Esophagus muscularis mucosa (tissue), 4 donors: ENCODE results near the gene ASCL1. TPM values are rescaled to one million over a fixed set of nuclear protein-coding genes. Genes with fewer than 3 reads are reported as not detected.

Source experiments
- DNase-seq: peaks from one replicate; pipeline ENCODE4 v3.0.0-alpha.2; 2017; ENCODE audit errors: extremely low spot score
- H3K27ac ChIP-seq, 4 donors: fragments of 200-600 bp; sonication (generic); replicated peaks in 1 of 4; 1 replicate in 3 of 4; 2 replicates in 1 of 4; pipeline ENCODE4 v1.5.1; 2016 to 2019; ENCODE audit warnings: mild to moderate bottlenecking in 1 of 4
- H3K27me3 ChIP-seq, 4 donors: fragments of 200-600 bp; sonication (generic); one replicate each; pipeline versions ENCODE4 v1.5.1 to v1.6.0; 2016 to 2019
- H3K36me3 ChIP-seq, 4 donors: fragments of 200-600 bp; sonication (generic); one replicate each; pipeline ENCODE4 v1.5.1; 2016 to 2019
- H3K4me1 ChIP-seq, 4 donors: fragments of 200-600 bp; sonication (generic); one replicate each; pipeline ENCODE4 v1.5.1; 2016 to 2019
- H3K4me3 ChIP-seq, 4 donors: fragments of 200-600 bp; sonication (generic); 1 replicate in 2 of 4; 2 replicates in 2 of 4; pipeline ENCODE4 v1.5.1; 2016 to 2019; ENCODE audit warnings: mild to moderate bottlenecking in 4 of 4, moderate library complexity in 1 of 4
- H3K9me3 ChIP-seq, 4 donors: fragments of 200-600 bp; sonication (generic); 1 replicate in 3 of 4; 2 replicates in 1 of 4; pipeline ENCODE4 v1.5.1; 2016 to 2019
- EP300 ChIP-seq: sonication (generic); formaldehyde crosslinking; IDR thresholded peaks from one replicate; pipeline ENCODE4 v1.6.1; 2017; ENCODE audit warnings: antibody characterized with exemption
- POLR2A ChIP-seq: fragments of 450-650 bp; IDR thresholded peaks from one replicate; pipeline ENCODE4 v1.6.1; 2017; ENCODE audit warnings: antibody characterized with exemption, moderate library complexity, mild to moderate bottlenecking, low read depth
- POLR2AphosphoS5 ChIP-seq, 2 donors: sonication (generic); formaldehyde crosslinking; IDR thresholded peaks; one replicate each; pipeline ENCODE4 v1.6.1; 2017; ENCODE audit warnings: antibody characterized with exemption in 2 of 2
- WGBS: methylation state at CpG from one replicate; pipeline ENCODE4 v1.1.5; 2018; 5-methylcytosine and 5-hydroxymethylcytosine counted together
- intact Hi-C: fragments of 100-400 bp; cut with DNase I; formaldehyde crosslinking; loops from one replicate; pipeline ENCODE4 v1.15.1; 2023
- total RNA-seq, 4 donors: library from RNA; depleted of rRNA; stranded (reverse); fragments of >200 nt; gene quantifications; one replicate each; pipeline versions ENCODE4 v1.1.0 to v1.2.1, GENCODE V29; 2016
- TF ChIP-seq, protein P1 (sequence below), 3 experiments: fragments of 200-600 bp in 2 of 3; fragments of 450-650 bp in 1 of 3; sonication (generic) in 2 of 3; IDR thresholded peaks; one replicate each; pipeline ENCODE4 v1.5.1; 2017 to 2019; ENCODE audit warnings: antibody characterized with exemption in 3 of 3, mild to moderate bottlenecking in 2 of 3, moderate library complexity in 1 of 3

The ASCL1 gene
- total RNA-seq, 4 donors from 2014 or later, result 0.17 TPM; not detected in 3

DNA sequence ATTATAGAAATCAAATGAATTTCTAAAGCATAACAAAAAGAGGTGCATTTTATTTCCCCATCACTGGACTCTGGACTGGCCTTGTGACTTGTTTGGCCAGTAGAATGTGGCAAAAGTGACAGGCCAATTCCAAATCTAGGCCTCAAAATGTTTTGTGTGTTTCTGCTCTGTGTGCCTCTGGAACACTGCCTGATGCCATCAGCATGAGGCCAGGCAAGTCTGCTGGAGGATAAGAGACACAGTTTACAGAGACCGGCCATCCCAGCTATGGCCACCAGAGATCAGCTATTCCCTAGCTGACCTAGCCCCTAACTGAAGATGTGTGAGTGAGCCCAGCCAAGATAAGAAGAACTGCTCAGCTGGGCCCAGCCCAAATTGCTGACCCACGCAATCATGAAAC, 32.9 kb downstream of the ASCL1 start:
- Histone ChIP-seq H3K27ac (no peak overlapping the region), H3K9me3 (peaks cover 0 to 4% (median 0%) of the 10 kb centered on the region in 4 donors), H3K4me1 (no peaks in the 10 kb centered on the region), H3K36me3 (no peaks in the 10 kb centered on the region), H3K4me3 (no peak overlapping the region), H3K27me3 (no peaks in the 10 kb centered on the region)
- intact Hi-C loops, result no loop called here
- DNase-seq, result no peak
- TF ChIP-seq POLR2A, result no peak
- TF ChIP-seq, protein P1, sequence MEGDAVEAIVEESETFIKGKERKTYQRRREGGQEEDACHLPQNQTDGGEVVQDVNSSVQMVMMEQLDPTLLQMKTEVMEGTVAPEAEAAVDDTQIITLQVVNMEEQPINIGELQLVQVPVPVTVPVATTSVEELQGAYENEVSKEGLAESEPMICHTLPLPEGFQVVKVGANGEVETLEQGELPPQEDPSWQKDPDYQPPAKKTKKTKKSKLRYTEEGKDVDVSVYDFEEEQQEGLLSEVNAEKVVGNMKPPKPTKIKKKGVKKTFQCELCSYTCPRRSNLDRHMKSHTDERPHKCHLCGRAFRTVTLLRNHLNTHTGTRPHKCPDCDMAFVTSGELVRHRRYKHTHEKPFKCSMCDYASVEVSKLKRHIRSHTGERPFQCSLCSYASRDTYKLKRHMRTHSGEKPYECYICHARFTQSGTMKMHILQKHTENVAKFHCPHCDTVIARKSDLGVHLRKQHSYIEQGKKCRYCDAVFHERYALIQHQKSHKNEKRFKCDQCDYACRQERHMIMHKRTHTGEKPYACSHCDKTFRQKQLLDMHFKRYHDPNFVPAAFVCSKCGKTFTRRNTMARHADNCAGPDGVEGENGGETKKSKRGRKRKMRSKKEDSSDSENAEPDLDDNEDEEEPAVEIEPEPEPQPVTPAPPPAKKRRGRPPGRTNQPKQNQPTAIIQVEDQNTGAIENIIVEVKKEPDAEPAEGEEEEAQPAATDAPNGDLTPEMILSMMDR (IDR thresholded peaks at IDR 0.05), result no peak
- no peak for TF ChIP-seq EP300
- no peak for TF ChIP-seq POLR2AphosphoS5 (IDR thresholded peaks at IDR 0.05)
- 65% methylated on average over 2 of the region's 2 CpGs for WGBS

DNA sequence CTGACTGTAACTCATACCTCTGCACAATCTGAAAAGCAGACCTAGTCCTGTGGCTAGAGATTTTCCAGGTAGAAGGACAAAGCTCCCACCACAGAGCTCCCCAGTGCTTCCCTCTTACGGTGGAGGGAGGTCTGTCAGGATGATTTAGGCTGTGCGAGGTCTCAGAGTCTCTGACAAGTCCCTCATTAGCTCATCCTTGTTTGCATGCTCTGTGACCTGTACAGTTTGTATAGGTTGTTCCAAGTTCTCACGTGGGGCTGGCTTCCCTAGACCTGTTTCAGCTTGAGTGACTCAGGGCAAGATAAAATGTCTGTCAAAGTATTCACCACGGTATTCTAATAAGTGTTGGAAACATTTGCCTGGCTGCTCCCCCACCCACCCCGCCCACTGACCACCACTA, 34.8 kb downstream of the ASCL1 start:
- Histone ChIP-seq H3K4me3 (no peak overlapping the region), H3K27ac (no peak overlapping the region), H3K9me3 (peaks cover 0 to 4% (median 0%) of the 10 kb centered on the region in 4 donors), H3K4me1 (no peaks in the 10 kb centered on the region), H3K27me3 (no peaks in the 10 kb centered on the region), H3K36me3 (no peaks in the 10 kb centered on the region)
- intact Hi-C loops, result no loop called here
- TF ChIP-seq EP300 (no peak), POLR2AphosphoS5 (IDR thresholded peaks at IDR 0.05) (no peak), POLR2A (no peak)
- TF ChIP-seq, protein P1 (IDR thresholded peaks at IDR 0.05), result no peak
- DNase-seq, result no peak
- WGBS, result 42% methylated on average over 3 of the region's 5 CpGs

DNA sequence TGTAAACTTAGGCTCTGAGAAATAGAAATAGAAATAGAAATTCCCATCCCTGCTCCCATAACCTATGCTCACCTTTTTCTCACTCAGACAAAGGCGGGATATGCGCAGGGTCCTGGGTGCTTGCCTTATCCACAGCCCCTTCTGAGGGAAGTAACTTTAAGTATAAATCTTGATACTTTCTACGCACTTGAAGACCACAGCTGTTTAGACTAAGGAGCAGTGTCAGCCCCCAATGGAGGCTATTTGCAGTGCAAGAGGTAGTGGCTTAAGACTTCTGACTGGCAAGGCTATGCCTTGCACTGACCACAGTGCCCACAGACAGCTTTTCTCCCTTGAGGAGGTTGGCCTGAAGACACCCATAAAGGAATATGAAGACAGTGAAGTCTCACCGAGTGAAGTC, 35.2 kb downstream of the ASCL1 start:
- no peak for DNase-seq
- Histone ChIP-seq H3K27me3 (no peaks in the 10 kb centered on the region), H3K27ac (no peak overlapping the region), H3K9me3 (peaks cover 0 to 4% (median under 1%) of the 10 kb centered on the region in 4 donors), H3K4me3 (no peak overlapping the region), H3K4me1 (no peaks in the 10 kb centered on the region), H3K36me3 (no peaks in the 10 kb centered on the region)
- 87% methylated on average over 4 of the region's 4 CpGs for WGBS
- no peak for TF ChIP-seq POLR2AphosphoS5 (IDR thresholded peaks at IDR 0.05)
- no peak for TF ChIP-seq POLR2A
- TF ChIP-seq, protein P1 (IDR thresholded peaks at IDR 0.05), result no peak
- TF ChIP-seq EP300, result no peak
- intact Hi-C loops, result no loop called here

DNA sequence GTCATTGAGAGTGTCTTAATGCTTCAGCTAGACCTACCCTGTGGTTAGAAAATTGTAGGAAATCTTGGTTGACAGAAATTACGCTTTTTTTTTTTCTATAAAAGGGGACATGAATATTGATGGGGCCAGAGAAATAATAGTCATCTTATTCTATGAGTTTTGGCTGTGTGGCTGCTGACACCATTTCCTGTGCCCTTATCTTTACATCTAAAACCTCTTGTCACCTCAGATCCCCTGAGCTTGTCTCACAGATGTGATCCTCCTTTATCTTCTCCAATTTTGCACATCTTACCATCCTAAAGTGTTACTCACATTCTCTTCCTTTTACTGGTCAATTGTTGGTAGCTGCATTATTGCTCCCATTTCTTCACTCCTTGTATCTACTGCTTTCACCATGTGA, 36.1 kb downstream of the ASCL1 start:
- DNase-seq, result no peak
- no peak overlapping the region for H3K4me3 ChIP-seq
- WGBS, result 75% methylated on average over 1 of the region's 1 CpG
- intact Hi-C loops, result no loop called here
- H3K9me3 ChIP-seq, result peaks cover 0 to 6% (median 0%) of the 10 kb centered on the region in 4 donors
- TF ChIP-seq, protein P1 (IDR thresholded peaks at IDR 0.05), result no peak
- TF ChIP-seq EP300 (no peak), POLR2AphosphoS5 (IDR thresholded peaks at IDR 0.05) (no peak), POLR2A (no peak)
- H3K36me3 ChIP-seq, result no peaks in the 10 kb centered on the region
- H3K4me1 ChIP-seq, result no peaks in the 10 kb centered on the region
- H3K27ac ChIP-seq, result no peak overlapping the region
- no peaks in the 10 kb centered on the region for H3K27me3 ChIP-seq

DNA sequence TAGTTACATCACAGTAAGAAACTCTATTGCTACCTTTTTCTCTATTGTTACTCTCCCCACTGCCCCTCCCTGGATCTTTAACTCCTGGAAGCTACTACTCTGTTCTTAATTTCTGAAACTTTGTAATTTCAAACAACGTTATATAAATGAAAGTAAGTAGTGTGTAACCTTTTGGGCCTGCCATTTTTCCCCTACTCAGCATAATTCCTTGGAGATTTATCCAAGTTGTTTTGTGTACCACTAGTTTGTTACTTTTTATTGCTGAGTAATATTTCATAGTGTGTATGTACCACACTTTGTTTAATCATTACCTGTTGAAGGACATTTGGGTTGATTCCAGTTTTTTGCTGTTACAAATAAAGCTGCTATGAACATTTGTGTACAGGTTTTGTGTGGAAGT, 37.9 kb downstream of the ASCL1 start:
- Histone ChIP-seq H3K4me3 (no peak overlapping the region), H3K4me1 (no peaks in the 10 kb centered on the region), H3K27me3 (no peaks in the 10 kb centered on the region), H3K9me3 (peaks cover 0 to 6% (median 0%) of the 10 kb centered on the region in 4 donors), H3K27ac (no peak overlapping the region), H3K36me3 (no peaks in the 10 kb centered on the region)
- intact Hi-C loops, result no loop called here
- no peak for DNase-seq
- TF ChIP-seq, protein P1 (IDR thresholded peaks at IDR 0.05), result no peak
- TF ChIP-seq EP300, result no peak
- TF ChIP-seq POLR2AphosphoS5 (IDR thresholded peaks at IDR 0.05), result no peak
- TF ChIP-seq POLR2A, result no peak
- WGBS, result 67% methylated on average over 1 of the region's 1 CpG
